ENCODE measurements around the gene SCAMP2. TPM values are rescaled to one million over a fixed set of nuclear protein-coding genes. Genes with fewer than 3 reads are reported as not detected.
A peak's percentile ranks its signal among the peaks of the same experiment; 100 is the strongest.

The SCAMP2 gene
- total RNA-seq, 2 donors from 2014 or later = 47.5 to 50.9 TPM

GRCh38 chr15:74800559-74801094 lies 72.5 kb downstream of the SCAMP2 start:
- TF ChIP-seq, protein P1, sequence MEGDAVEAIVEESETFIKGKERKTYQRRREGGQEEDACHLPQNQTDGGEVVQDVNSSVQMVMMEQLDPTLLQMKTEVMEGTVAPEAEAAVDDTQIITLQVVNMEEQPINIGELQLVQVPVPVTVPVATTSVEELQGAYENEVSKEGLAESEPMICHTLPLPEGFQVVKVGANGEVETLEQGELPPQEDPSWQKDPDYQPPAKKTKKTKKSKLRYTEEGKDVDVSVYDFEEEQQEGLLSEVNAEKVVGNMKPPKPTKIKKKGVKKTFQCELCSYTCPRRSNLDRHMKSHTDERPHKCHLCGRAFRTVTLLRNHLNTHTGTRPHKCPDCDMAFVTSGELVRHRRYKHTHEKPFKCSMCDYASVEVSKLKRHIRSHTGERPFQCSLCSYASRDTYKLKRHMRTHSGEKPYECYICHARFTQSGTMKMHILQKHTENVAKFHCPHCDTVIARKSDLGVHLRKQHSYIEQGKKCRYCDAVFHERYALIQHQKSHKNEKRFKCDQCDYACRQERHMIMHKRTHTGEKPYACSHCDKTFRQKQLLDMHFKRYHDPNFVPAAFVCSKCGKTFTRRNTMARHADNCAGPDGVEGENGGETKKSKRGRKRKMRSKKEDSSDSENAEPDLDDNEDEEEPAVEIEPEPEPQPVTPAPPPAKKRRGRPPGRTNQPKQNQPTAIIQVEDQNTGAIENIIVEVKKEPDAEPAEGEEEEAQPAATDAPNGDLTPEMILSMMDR (conservative IDR thresholded peaks at IDR 0.05) = no peak

DNA sequence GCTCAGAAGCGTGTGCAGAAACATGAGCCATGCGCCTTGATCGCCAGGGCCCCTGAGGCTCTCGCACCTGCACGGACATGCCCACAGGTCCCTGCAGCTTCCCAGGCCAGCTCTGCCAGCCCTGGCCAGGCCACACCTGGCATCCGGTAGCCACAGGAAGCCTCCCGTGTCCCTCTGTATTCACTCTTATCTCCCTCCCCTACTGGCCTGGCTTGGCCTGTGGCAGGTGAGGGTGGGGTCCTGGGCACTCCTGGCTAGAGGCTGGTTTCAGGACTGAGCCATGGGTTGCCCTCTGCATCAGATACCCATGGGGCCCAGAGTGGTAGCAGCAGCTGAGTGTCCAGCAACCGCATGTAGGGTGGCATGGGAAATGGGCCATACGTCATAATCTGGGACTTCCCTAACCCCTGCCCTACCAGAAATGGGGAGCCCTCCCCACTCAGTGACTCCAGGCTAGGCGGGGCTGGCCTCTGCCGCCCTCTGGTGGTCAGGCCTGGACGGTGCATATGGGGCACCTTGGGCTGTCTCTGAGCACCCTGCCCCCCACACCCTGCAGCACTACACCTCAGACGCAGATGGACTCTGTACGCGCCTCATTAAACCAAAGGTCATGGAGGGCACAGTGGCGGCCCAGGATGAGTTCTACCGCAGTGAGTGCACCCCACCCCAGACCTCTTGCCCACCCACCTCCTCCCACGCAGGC lies 73.2 kb downstream of the SCAMP2 start:
- Mint-ChIP-seq H3K4me1 (peaks cover 3% of the 10 kb centered on the region), H3K36me3 (ENCODE audit: low read depth) (peaks cover 38% of the 10 kb centered on the region), H3K27me3 (ENCODE audit: insufficient read depth) (no peaks in the 10 kb centered on the region), H3K4me3 (no peak overlapping the region), H3K27ac (no peak overlapping the region), H3K9me3 (no peaks in the 10 kb centered on the region)
- 50 to 69% methylated on average over 5 to 18 of the region's 18 CpGs for WGBS, 2 experiments (ENCODE audit: insufficient coverage in 1 of 2, insufficient read length in 1 of 2)
- Histone ChIP-seq H3K9me3 (ENCODE audit: control insufficient read depth, low read length) (no peaks in the 10 kb centered on the region), H3K36me3 (ENCODE audit: control insufficient read depth, insufficient read depth, low read length) (peaks cover 50% of the 10 kb centered on the region), H3K4me3 (ENCODE audit: low read length) (no peak overlapping the region), H3K4me1 (ENCODE audit: control insufficient read depth, insufficient read depth, low read length) (no peaks in the 10 kb centered on the region), H3K27ac (ENCODE audit: low read depth, low read length) (no peak overlapping the region), H3K9ac (ENCODE audit: extremely low read depth, low read length, poor library complexity, severe bottlenecking) (no peak overlapping the region), H3K27me3 (ENCODE audit: control insufficient read depth, insufficient read depth, low read length, poor library complexity, severe bottlenecking) (no peaks in the 10 kb centered on the region)
- DNase-seq = peak; percentile 93
- TF ChIP-seq, protein P1 (conservative IDR thresholded peaks at IDR 0.05) = peak; percentile 97

More at GRCh38 chr15:74800559-74801094, 72.5 kb downstream of the SCAMP2 start:
- Histone ChIP-seq H3K4me1 (ENCODE audit: control insufficient read depth, insufficient read depth, low read length) (no peaks in the 10 kb centered on the region), H3K9me3 (ENCODE audit: control insufficient read depth, low read length) (no peaks in the 10 kb centered on the region), H3K27me3 (ENCODE audit: control insufficient read depth, insufficient read depth, low read length, poor library complexity, severe bottlenecking) (no peaks in the 10 kb centered on the region), H3K27ac (ENCODE audit: low read depth, low read length) (no peak overlapping the region), H3K36me3 (ENCODE audit: control insufficient read depth, insufficient read depth, low read length) (peaks cover 50% of the 10 kb centered on the region), H3K4me3 (ENCODE audit: low read length) (no peak overlapping the region), H3K9ac (ENCODE audit: extremely low read depth, low read length, poor library complexity, severe bottlenecking) (no peak overlapping the region)
- no peaks in the 10 kb centered on the region for H3K27me3 Mint-ChIP-seq (ENCODE audit: insufficient read depth)
- H3K9me3 Mint-ChIP-seq = no peaks in the 10 kb centered on the region
- H3K27ac Mint-ChIP-seq = no peak overlapping the region
- no peak overlapping the region for H3K4me3 Mint-ChIP-seq
- H3K36me3 Mint-ChIP-seq (ENCODE audit: low read depth) = peaks cover 38% of the 10 kb centered on the region
- DNase-seq = no peak
- peaks cover 3% of the 10 kb centered on the region for H3K4me1 Mint-ChIP-seq
- WGBS, 2 experiments (ENCODE audit: insufficient coverage in 1 of 2, insufficient read length in 1 of 2) = 88 to 91% methylated on average over 15 to 20 of the region's 20 CpGs

- no peak overlapping the region for H3K4me3 ChIP-seq (ENCODE audit: low read length)
- 93 to 96% methylated on average over 9 to 15 of the region's 16 CpGs for WGBS, 2 experiments (ENCODE audit: insufficient coverage in 1 of 2, insufficient read length in 1 of 2)
- Mint-ChIP-seq H3K4me3 (no peak overlapping the region), H3K9me3 (no peaks in the 10 kb centered on the region), H3K36me3 (ENCODE audit: low read depth) (peaks cover 35% of the 10 kb centered on the region), H3K27me3 (ENCODE audit: insufficient read depth) (no peaks in the 10 kb centered on the region), H3K4me1 (peaks cover 3% of the 10 kb centered on the region), H3K27ac (no peak overlapping the region)
- H3K9ac ChIP-seq (ENCODE audit: extremely low read depth, low read length, poor library complexity, severe bottlenecking) = no peak overlapping the region
- H3K9me3 ChIP-seq (ENCODE audit: control insufficient read depth, low read length) = no peaks in the 10 kb centered on the region
- peaks cover 50% of the 10 kb centered on the region for H3K36me3 ChIP-seq (ENCODE audit: control insufficient read depth, insufficient read depth, low read length)
- H3K27ac ChIP-seq (ENCODE audit: low read depth, low read length) = no peak overlapping the region
- TF ChIP-seq, protein P1 (conservative IDR thresholded peaks at IDR 0.05) = no peak
- H3K4me1 ChIP-seq (ENCODE audit: control insufficient read depth, insufficient read depth, low read length) = no peaks in the 10 kb centered on the region
- H3K27me3 ChIP-seq (ENCODE audit: control insufficient read depth, insufficient read depth, low read length, poor library complexity, severe bottlenecking) = no peaks in the 10 kb centered on the region
- DNase-seq = peak; percentile 61
Observed at GRCh38 chr15:74799255-74799855, 73.8 kb downstream of the SCAMP2 start.
